ENCODE data around the gene FAM20C. TPM values are rescaled to one million over a fixed set of nuclear protein-coding genes. Genes with fewer than 3 reads are reported as not detected.
A peak's percentile ranks its signal among the peaks of the same experiment; 100 is the strongest.

Gene FAM20C
- total RNA-seq, 1 donor from 2014 or later = 14.6 TPM

- peaks cover 11 to 19% (median 16%) of the 10 kb centered on the region in 3 donors for H3K4me1 ChIP-seq (ENCODE audit: control insufficient read depth in 3 of 3, insufficient read depth in 3 of 3, low read length in 3 of 3)
- peak overlapping the region in 1 of 3 donors; percentile 84 for H3K9ac ChIP-seq (ENCODE audit: low read depth in 1 of 3, low read length in 3 of 3)
- H3K27me3 ChIP-seq (ENCODE audit: control insufficient read depth in 3 of 3, insufficient read depth in 3 of 3, low read length in 3 of 3) = no peaks in the 10 kb centered on the region
- H3K4me3 ChIP-seq (ENCODE audit: low read length in 3 of 3) = no peak overlapping the region
- no peaks in the 10 kb centered on the region for H3K9me3 ChIP-seq (ENCODE audit: control insufficient read depth in 3 of 3, low read length in 3 of 3)
- H3K27ac ChIP-seq (ENCODE audit: low read depth, low read length) = peak overlapping the region; percentile 93
- H3K36me3 ChIP-seq (ENCODE audit: control insufficient read depth in 3 of 3, insufficient read depth in 3 of 3, low read length in 3 of 3) = peaks cover 0 to 5% (median 5%) of the 10 kb centered on the region in 3 donors
Observed at GRCh38 chr7:150811-151221, 41.6 kb upstream of the FAM20C start.

- Histone ChIP-seq H3K36me3 (ENCODE audit: control insufficient read depth in 3 of 3, insufficient read depth in 3 of 3, low read length in 3 of 3) (peaks cover 0 to 5% (median 5%) of the 10 kb centered on the region in 3 donors), H3K9me3 (ENCODE audit: control insufficient read depth in 3 of 3, low read length in 3 of 3) (no peaks in the 10 kb centered on the region), H3K4me3 (ENCODE audit: low read length in 3 of 3) (no peak overlapping the region), H3K27ac (ENCODE audit: low read depth, low read length) (no peak overlapping the region), H3K27me3 (ENCODE audit: control insufficient read depth in 3 of 3, insufficient read depth in 3 of 3, low read length in 3 of 3) (no peaks in the 10 kb centered on the region), H3K4me1 (ENCODE audit: control insufficient read depth in 3 of 3, insufficient read depth in 3 of 3, low read length in 3 of 3) (peaks cover 11 to 22% (median 16%) of the 10 kb centered on the region in 3 donors), H3K9ac (ENCODE audit: low read depth in 1 of 3, low read length in 3 of 3) (no peak overlapping the region)
Observed at GRCh38 chr7:151346-152050, 40.9 kb upstream of the FAM20C start.

DNA sequence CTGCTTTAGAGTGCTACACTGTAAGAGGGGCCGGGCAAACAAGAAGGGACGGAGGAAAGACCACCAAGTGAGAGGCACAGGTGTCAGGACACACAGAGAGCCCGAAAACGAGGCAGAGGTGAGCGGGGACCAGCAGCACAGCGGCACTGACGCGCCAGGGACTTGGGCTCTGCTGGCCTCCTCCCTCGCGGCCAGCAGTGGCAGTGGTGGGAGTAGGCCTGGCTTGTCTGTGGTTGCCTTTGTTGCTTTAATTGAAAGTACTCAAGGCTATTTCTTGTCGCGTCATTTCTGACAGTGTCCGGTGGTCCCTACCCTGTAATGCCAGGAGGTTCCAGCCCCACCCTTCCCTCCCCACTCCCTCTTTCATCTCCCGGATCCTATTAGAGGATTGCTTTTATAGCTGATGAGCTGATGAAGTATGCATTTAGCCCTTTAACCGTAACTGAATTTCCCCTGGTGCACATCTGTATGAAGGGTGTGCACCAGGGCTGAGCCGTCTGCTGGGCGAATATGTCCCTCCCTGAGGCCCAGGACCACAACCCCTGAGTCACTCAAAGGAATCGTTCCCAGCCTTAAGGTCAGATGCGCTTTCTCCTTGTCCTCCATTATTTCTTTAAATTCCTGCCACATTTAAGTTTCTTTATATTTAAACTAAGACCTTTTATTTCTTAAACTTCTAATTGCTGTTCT lies 39.5 kb upstream of the FAM20C start:
- Histone ChIP-seq H3K36me3 (ENCODE audit: control insufficient read depth in 3 of 3, insufficient read depth in 3 of 3, low read length in 3 of 3) (no peaks in the 10 kb centered on the region), H3K9me3 (ENCODE audit: control insufficient read depth in 3 of 3, low read length in 3 of 3) (no peaks in the 10 kb centered on the region), H3K27me3 (ENCODE audit: control insufficient read depth in 3 of 3, insufficient read depth in 3 of 3, low read length in 3 of 3) (no peaks in the 10 kb centered on the region), H3K27ac (ENCODE audit: low read depth, low read length) (no peak overlapping the region), H3K9ac (ENCODE audit: low read depth in 1 of 3, low read length in 3 of 3) (no peak overlapping the region), H3K4me3 (ENCODE audit: low read length in 3 of 3) (no peak overlapping the region), H3K4me1 (ENCODE audit: control insufficient read depth in 3 of 3, insufficient read depth in 3 of 3, low read length in 3 of 3) (peaks cover 11 to 27% (median 22%) of the 10 kb centered on the region in 3 donors)

- Histone ChIP-seq H3K27me3 (ENCODE audit: control insufficient read depth in 3 of 3, insufficient read depth in 3 of 3, low read length in 3 of 3) (no peaks in the 10 kb centered on the region), H3K36me3 (ENCODE audit: control insufficient read depth in 3 of 3, insufficient read depth in 3 of 3, low read length in 3 of 3) (no peaks in the 10 kb centered on the region), H3K4me1 (ENCODE audit: control insufficient read depth in 3 of 3, insufficient read depth in 3 of 3, low read length in 3 of 3) (peaks cover 11 to 35% (median 30%) of the 10 kb centered on the region in 3 donors), H3K9me3 (ENCODE audit: control insufficient read depth in 3 of 3, low read length in 3 of 3) (no peaks in the 10 kb centered on the region), H3K27ac (ENCODE audit: low read depth, low read length) (no peak overlapping the region), H3K9ac (ENCODE audit: low read depth in 1 of 3, low read length in 3 of 3) (no peak overlapping the region), H3K4me3 (ENCODE audit: low read length in 3 of 3) (peak overlapping the region in 1 of 3 donors; percentile 22)
Observed at GRCh38 chr7:153604-154003, 38.8 kb upstream of the FAM20C start.

- H3K9ac ChIP-seq (ENCODE audit: low read depth in 1 of 3, low read length in 3 of 3) = no peak overlapping the region
- no peaks in the 10 kb centered on the region for H3K27me3 ChIP-seq (ENCODE audit: control insufficient read depth in 3 of 3, insufficient read depth in 3 of 3, low read length in 3 of 3)
- H3K27ac ChIP-seq (ENCODE audit: low read depth, low read length) = no peak overlapping the region
Observed at GRCh38 chr7:154096-154799, 38.1 kb upstream of the FAM20C start.

GRCh38 chr7:155469-155900 lies 36.9 kb upstream of the FAM20C start:
- no peaks in the 10 kb centered on the region for H3K36me3 ChIP-seq (ENCODE audit: control insufficient read depth in 3 of 3, insufficient read depth in 3 of 3, low read length in 3 of 3)
- H3K9ac ChIP-seq (ENCODE audit: low read depth in 1 of 3, low read length in 3 of 3) = no peak overlapping the region
- no peak overlapping the region for H3K4me3 ChIP-seq (ENCODE audit: low read length in 3 of 3)
- H3K4me1 ChIP-seq (ENCODE audit: control insufficient read depth in 3 of 3, insufficient read depth in 3 of 3, low read length in 3 of 3) = peaks cover 3 to 32% (median 26%) of the 10 kb centered on the region in 3 donors
- H3K9me3 ChIP-seq (ENCODE audit: control insufficient read depth in 3 of 3, low read length in 3 of 3) = no peaks in the 10 kb centered on the region
- H3K27ac ChIP-seq (ENCODE audit: low read depth, low read length) = no peak overlapping the region
- no peaks in the 10 kb centered on the region for H3K27me3 ChIP-seq (ENCODE audit: control insufficient read depth in 3 of 3, insufficient read depth in 3 of 3, low read length in 3 of 3)

More at GRCh38 chr7:154096-154799, 38.1 kb upstream of the FAM20C start:
- no peaks in the 10 kb centered on the region for H3K9me3 ChIP-seq (ENCODE audit: control insufficient read depth in 3 of 3, low read length in 3 of 3)
- no peaks in the 10 kb centered on the region for H3K36me3 ChIP-seq (ENCODE audit: control insufficient read depth in 3 of 3, insufficient read depth in 3 of 3, low read length in 3 of 3)
- H3K4me3 ChIP-seq (ENCODE audit: low read length in 3 of 3) = no peak overlapping the region
- peaks cover 11 to 38% (median 33%) of the 10 kb centered on the region in 3 donors for H3K4me1 ChIP-seq (ENCODE audit: control insufficient read depth in 3 of 3, insufficient read depth in 3 of 3, low read length in 3 of 3)

DNA sequence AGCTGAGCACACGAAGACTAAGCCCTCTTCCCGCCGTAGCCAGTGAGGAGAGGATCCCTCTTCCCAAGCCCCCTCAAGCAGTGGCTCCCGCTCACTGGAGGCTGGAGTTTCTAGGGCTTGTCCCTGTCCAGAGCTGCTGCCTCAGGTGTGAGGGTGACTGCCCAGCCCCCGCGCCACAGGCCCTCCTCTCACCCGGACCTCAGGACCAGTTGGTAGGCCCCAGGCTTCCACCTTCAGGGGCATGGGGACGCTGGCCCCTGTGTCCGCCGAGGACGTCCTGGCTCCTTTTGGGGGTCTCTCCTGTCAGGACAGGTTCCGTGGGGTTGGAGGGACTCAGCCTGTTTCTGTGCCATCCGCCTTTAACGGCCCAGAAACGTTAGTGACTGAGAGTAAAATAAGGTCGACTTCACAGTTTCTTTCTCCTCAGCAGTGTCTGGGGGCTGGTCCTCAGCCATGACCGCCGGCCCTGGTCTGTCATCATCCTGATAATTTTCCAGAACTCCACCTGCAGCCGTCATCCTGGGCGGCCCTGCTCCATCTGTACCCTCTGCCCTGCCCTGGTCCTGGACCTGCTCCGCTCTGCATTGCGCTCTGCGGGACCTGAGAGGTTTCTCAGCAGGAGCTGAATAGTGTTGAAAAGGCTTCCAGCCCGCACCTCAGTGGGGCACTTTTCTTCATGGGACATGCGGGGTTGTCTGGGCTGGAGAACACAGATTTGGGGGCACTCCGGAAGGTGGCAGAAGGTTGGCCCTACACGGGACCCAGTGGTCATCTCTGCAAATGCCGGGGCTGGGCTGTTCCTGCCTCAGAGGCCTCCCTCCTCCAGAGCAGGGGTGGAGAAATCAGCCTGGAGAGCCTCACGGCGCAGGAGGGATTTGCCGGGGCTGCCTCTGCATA lies 36.0 kb upstream of the FAM20C start:
- H3K36me3 ChIP-seq (ENCODE audit: control insufficient read depth in 3 of 3, insufficient read depth in 3 of 3, low read length in 3 of 3) = no peaks in the 10 kb centered on the region
- no peak overlapping the region for H3K9ac ChIP-seq (ENCODE audit: low read depth in 1 of 3, low read length in 3 of 3)
- no peaks in the 10 kb centered on the region for H3K9me3 ChIP-seq (ENCODE audit: control insufficient read depth in 3 of 3, low read length in 3 of 3)
- H3K4me1 ChIP-seq (ENCODE audit: control insufficient read depth in 3 of 3, insufficient read depth in 3 of 3, low read length in 3 of 3) = peaks cover 3 to 38% (median 32%) of the 10 kb centered on the region in 3 donors
- no peak overlapping the region for H3K27ac ChIP-seq (ENCODE audit: low read depth, low read length)
- no peaks in the 10 kb centered on the region for H3K27me3 ChIP-seq (ENCODE audit: control insufficient read depth in 3 of 3, insufficient read depth in 3 of 3, low read length in 3 of 3)
- no peak overlapping the region for H3K4me3 ChIP-seq (ENCODE audit: low read length in 3 of 3)

DNA sequence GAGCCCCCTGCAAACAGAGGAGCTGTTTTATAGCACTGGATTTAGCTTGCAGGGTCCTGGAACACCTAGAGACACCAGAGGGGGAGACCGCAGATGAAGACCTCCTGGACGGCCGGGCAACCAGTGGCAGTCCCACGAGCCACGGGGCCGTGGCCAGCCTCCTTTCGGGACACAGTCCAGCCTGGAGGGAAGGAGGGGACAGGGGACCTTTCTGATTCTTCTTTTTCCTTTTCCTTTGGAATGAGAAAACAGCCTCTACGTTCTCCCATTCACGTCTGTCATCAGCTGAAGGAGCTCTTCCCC lies 35.4 kb upstream of the FAM20C start:
- Histone ChIP-seq H3K27me3 (ENCODE audit: control insufficient read depth in 3 of 3, insufficient read depth in 3 of 3, low read length in 3 of 3) (no peaks in the 10 kb centered on the region), H3K9me3 (ENCODE audit: control insufficient read depth in 3 of 3, low read length in 3 of 3) (no peaks in the 10 kb centered on the region), H3K36me3 (ENCODE audit: control insufficient read depth in 3 of 3, insufficient read depth in 3 of 3, low read length in 3 of 3) (no peaks in the 10 kb centered on the region), H3K9ac (ENCODE audit: low read depth in 1 of 3, low read length in 3 of 3) (no peak overlapping the region), H3K27ac (ENCODE audit: low read depth, low read length) (no peak overlapping the region), H3K4me3 (ENCODE audit: low read length in 3 of 3) (no peak overlapping the region), H3K4me1 (ENCODE audit: control insufficient read depth in 3 of 3, insufficient read depth in 3 of 3, low read length in 3 of 3) (peaks cover 3 to 38% (median 32%) of the 10 kb centered on the region in 3 donors)

- no peaks in the 10 kb centered on the region for H3K9me3 ChIP-seq (ENCODE audit: control insufficient read depth in 3 of 3, low read length in 3 of 3)
- H3K27ac ChIP-seq (ENCODE audit: low read depth, low read length) = peak overlapping the region; percentile 16
- peaks cover 3 to 46% (median 36%) of the 10 kb centered on the region in 3 donors for H3K4me1 ChIP-seq (ENCODE audit: control insufficient read depth in 3 of 3, insufficient read depth in 3 of 3, low read length in 3 of 3)
- H3K4me3 ChIP-seq (ENCODE audit: low read length in 3 of 3) = peak overlapping the region in 1 of 3 donors; percentile 7
- peaks cover 0 to 5% (median 0%) of the 10 kb centered on the region in 3 donors for H3K27me3 ChIP-seq (ENCODE audit: control insufficient read depth in 3 of 3, insufficient read depth in 3 of 3, low read length in 3 of 3)
- H3K9ac ChIP-seq (ENCODE audit: low read depth in 1 of 3, low read length in 3 of 3) = peak overlapping the region in 2 of 3 donors; percentile 3 to 25
- H3K36me3 ChIP-seq (ENCODE audit: control insufficient read depth in 3 of 3, insufficient read depth in 3 of 3, low read length in 3 of 3) = no peaks in the 10 kb centered on the region
Observed at GRCh38 chr7:157771-158625, 34.4 kb upstream of the FAM20C start.
